B cell (primary cell): ENCODE data around the gene SLC3A2. TPM values are rescaled to one million over a fixed set of nuclear protein-coding genes. Genes with fewer than 3 reads are reported as not detected.

Experiments used
- ATAC-seq: fragments of 200-7000 bp; cut with Tn5 transposase; one replicate; pipeline ENCODE4 v1.10.0; 2021; ENCODE audit warnings: low read depth, mild to moderate bottlenecking, moderate number of reproducible peaks, moderate library complexity
- CTCF ChIA-PET: fragments of 350-600 bp; sonication (Branson Sonifier 250); formaldehyde crosslinking; loops from one replicate; lab custom pipeline; 2021; ENCODE audit warnings: antibody characterized with exemption, inconsistent platforms; lab: Charles Lee
- POLR2A ChIA-PET: fragments of 350-600 bp; sonication (Branson Sonifier 250); formaldehyde crosslinking; loops from one replicate; lab custom pipeline; 2021; ENCODE audit warnings: antibody characterized with exemption; lab: Charles Lee
- DNase-seq: peaks from one replicate; pipeline ENCODE4 v3.0.0; 2013
- H2AFZ ChIP-seq: 2 replicates; pipeline ENCODE4 v1.6.1; 2012; ENCODE audit warnings: mild to moderate bottlenecking, low read depth, low read length; ENCODE audit not compliant: insufficient read depth, poor library complexity, severe bottlenecking
- H3K27ac ChIP-seq, 2 donors: 1 replicate in 1 of 2; 2 replicates in 1 of 2; pipeline ENCODE4 v1.5.1; 2012 to 2013; ENCODE audit warnings: low read length in 2 of 2, mild to moderate bottlenecking in 2 of 2, moderate library complexity in 1 of 2
- H3K27me3 ChIP-seq, 4 experiments: fragments of 200-600 bp in 1 of 4; sonication (generic) in 1 of 4; replicated peaks in 1 of 4; 1 replicate in 2 of 4; 2 replicates in 2 of 4; pipeline versions ENCODE4 v1.6.1 to v1.7.0; 2013 to 2016; ENCODE audit warnings: low read length in 3 of 4, mild to moderate bottlenecking in 2 of 4, mixed read lengths in 1 of 4, moderate library complexity in 1 of 4; ENCODE audit not compliant: insufficient read depth in 4 of 4, control insufficient read depth in 3 of 4; ENCODE audit errors: control extremely low read depth in 1 of 4
- H3K36me3 ChIP-seq, 2 experiments: replicated peaks in 1 of 2; 1 replicate in 1 of 2; 2 replicates in 1 of 2; pipeline versions ENCODE4 v1.6.1 to v1.7.1; 2013; ENCODE audit warnings: low read length in 1 of 2; ENCODE audit not compliant: insufficient read depth in 2 of 2, control insufficient read depth in 1 of 2; ENCODE audit errors: control extremely low read depth in 1 of 2, extremely low read depth in 1 of 2
- H3K4me1 ChIP-seq, 2 donors: fragments of 200-600 bp in 1 of 2; sonication (generic) in 1 of 2; 1 replicate in 1 of 2; 2 replicates in 1 of 2; pipeline versions ENCODE4 v1.5.1 to v1.6.1; 2013 to 2017; ENCODE audit warnings: low read length in 2 of 2; ENCODE audit not compliant: control insufficient read depth in 2 of 2, insufficient read depth in 2 of 2
- H3K4me2 ChIP-seq: replicated peaks from 2 replicates; pipeline ENCODE3; 2012; ENCODE audit warnings: mild to moderate bottlenecking, low read depth, low read length; ENCODE audit not compliant: poor library complexity, severe bottlenecking
- H3K4me3 ChIP-seq, 5 experiments: fragments of 200-600 bp in 1 of 5; sonication (generic) in 1 of 5; 1 replicate in 3 of 5; 2 replicates in 2 of 5; pipeline versions ENCODE4 v1.5.1 to v1.7.0; 2011 to 2016; ENCODE audit warnings: low read length in 4 of 5, mild to moderate bottlenecking in 4 of 5, low read depth in 2 of 5, control low read depth in 1 of 5, moderate library complexity in 1 of 5; ENCODE audit not compliant: insufficient read depth in 1 of 5; ENCODE audit errors: control extremely low read depth in 1 of 5, extremely low read depth in 1 of 5
- H3K79me2 ChIP-seq: fragments of 200-600 bp; sonication (generic); one replicate; pipeline ENCODE4 v1.6.0; 2016; ENCODE audit warnings: low read length; ENCODE audit not compliant: control insufficient read depth, insufficient read depth
- H3K9ac ChIP-seq: fragments of 200-600 bp; sonication (generic); 2 replicates; pipeline ENCODE4 v1.6.1; 2017; ENCODE audit warnings: mild to moderate bottlenecking, low read length, moderate library complexity
- H3K9me3 ChIP-seq, 3 donors: one replicate each; pipeline versions ENCODE4 v1.6.1 to v1.7.1; 2013; ENCODE audit warnings: low read length in 2 of 3; ENCODE audit not compliant: control insufficient read depth in 2 of 3, insufficient read depth in 1 of 3; ENCODE audit errors: control extremely low read depth in 1 of 3
- H4K20me1 ChIP-seq: 2 replicates; pipeline ENCODE4 v1.6.0; 2012; ENCODE audit warnings: mild to moderate bottlenecking, low read length; ENCODE audit not compliant: insufficient read depth, control insufficient read depth, poor library complexity, severe bottlenecking
- H3K27ac Mint-ChIP-seq: one replicate; pipeline ENCODE4 v1.8.0; 2021; ENCODE audit warnings: mixed read lengths
- H3K27me3 Mint-ChIP-seq: one replicate; pipeline ENCODE4 v1.8.0; 2021; ENCODE audit warnings: mixed read lengths
- H3K4me1 Mint-ChIP-seq: one replicate; pipeline ENCODE4 v1.8.0; 2021; ENCODE audit warnings: mixed read lengths
- H3K4me3 Mint-ChIP-seq: one replicate; pipeline ENCODE4 v1.8.0; 2021; ENCODE audit warnings: mixed read lengths
- H3K9me3 Mint-ChIP-seq: one replicate; pipeline ENCODE4 v1.8.0; 2022; ENCODE audit warnings: mixed read lengths; ENCODE audit not compliant: insufficient read depth
- EZH2 ChIP-seq: IDR thresholded peaks from 2 replicates; pipeline ENCODE4 v1.6.1; 2012; ENCODE audit warnings: borderline replicate concordance, low read depth, mild to moderate bottlenecking, moderate library complexity, low read length; ENCODE audit not compliant: insufficient read depth, poor library complexity, severe bottlenecking
- WGBS: methylation state at CpG from one replicate; pipeline ENCODE4 v1.1.5; 2013; ENCODE audit warnings: missing lambda C conversion rate; ENCODE audit not compliant: insufficient coverage; 5-methylcytosine and 5-hydroxymethylcytosine counted together
- intact Hi-C: fragments of 100-400 bp; cut with micrococcal nuclease; formaldehyde crosslinking; loops from one replicate; pipeline ENCODE4 v1.10.0; 2022
- polyA plus RNA-seq: library from polyadenylated mRNA; depleted of rRNA; stranded (reverse); fragments of >200 nt; gene quantifications from 2 replicates; pipeline ENCODE4 v1.2.3, GENCODE V29; 2012
- total RNA-seq, 2 donors: library from RNA; stranded (reverse); fragments of 120-200 nt in 1 of 2; gene quantifications; 1 replicate in 1 of 2; 2 replicates in 1 of 2; pipeline versions ENCODE4 v1.2.3 to v1.2.4, GENCODE V29; 2013 to 2022
- TF ChIP-seq, protein P1 (sequence below): fragments of 200-600 bp; IDR thresholded peaks from one replicate; pipeline ENCODE4 v1.8.0; 2022; ENCODE audit warnings: antibody characterized with exemption, mild to moderate bottlenecking

Gene SLC3A2
- total and polyA plus RNA-seq, 2 donors (not counting 1 experiment from before 2014, with no cell fraction given): 92.0 to 148 TPM

GRCh38 chr11:62898027-62898426 lies 17.3 kb downstream of the SLC3A2 start:
- POLR2A ChIA-PET: no interaction called here
- intact Hi-C loops: no loop called here
- H3K9me3 Mint-ChIP-seq: no peaks in the 10 kb centered on the region

GRCh38 chr11:62902932-62903331 lies 22.2 kb downstream of the SLC3A2 start:
- TF ChIP-seq, protein P1, sequence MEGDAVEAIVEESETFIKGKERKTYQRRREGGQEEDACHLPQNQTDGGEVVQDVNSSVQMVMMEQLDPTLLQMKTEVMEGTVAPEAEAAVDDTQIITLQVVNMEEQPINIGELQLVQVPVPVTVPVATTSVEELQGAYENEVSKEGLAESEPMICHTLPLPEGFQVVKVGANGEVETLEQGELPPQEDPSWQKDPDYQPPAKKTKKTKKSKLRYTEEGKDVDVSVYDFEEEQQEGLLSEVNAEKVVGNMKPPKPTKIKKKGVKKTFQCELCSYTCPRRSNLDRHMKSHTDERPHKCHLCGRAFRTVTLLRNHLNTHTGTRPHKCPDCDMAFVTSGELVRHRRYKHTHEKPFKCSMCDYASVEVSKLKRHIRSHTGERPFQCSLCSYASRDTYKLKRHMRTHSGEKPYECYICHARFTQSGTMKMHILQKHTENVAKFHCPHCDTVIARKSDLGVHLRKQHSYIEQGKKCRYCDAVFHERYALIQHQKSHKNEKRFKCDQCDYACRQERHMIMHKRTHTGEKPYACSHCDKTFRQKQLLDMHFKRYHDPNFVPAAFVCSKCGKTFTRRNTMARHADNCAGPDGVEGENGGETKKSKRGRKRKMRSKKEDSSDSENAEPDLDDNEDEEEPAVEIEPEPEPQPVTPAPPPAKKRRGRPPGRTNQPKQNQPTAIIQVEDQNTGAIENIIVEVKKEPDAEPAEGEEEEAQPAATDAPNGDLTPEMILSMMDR: no peak
- no peak for TF ChIP-seq EZH2
- H3K4me1 ChIP-seq: no peaks in the 10 kb centered on the region

More at GRCh38 chr11:62898027-62898426, 17.3 kb downstream of the SLC3A2 start:
- Histone ChIP-seq H3K9ac (no peak overlapping the region), H3K27me3 (peaks cover 0 to 11% (median 4%) of the 10 kb centered on the region in 4 experiments), H3K9me3 (no peaks in the 10 kb centered on the region), H4K20me1 (no peaks in the 10 kb centered on the region), H3K79me2 (no peaks in the 10 kb centered on the region), H2AFZ (no peak overlapping the region), H3K36me3 (no peaks in the 10 kb centered on the region), H3K4me3 (no peak overlapping the region), H3K4me1 (no peaks in the 10 kb centered on the region), H3K4me2 (no peak overlapping the region), H3K27ac (no peak overlapping the region)
- TF ChIP-seq, protein P1: no peak
- TF ChIP-seq EZH2: no peak
- no peak overlapping the region for H3K27ac Mint-ChIP-seq
- ATAC-seq (no peak), DNase-seq (no peak)
- H3K4me3 Mint-ChIP-seq: no peak overlapping the region
- CTCF ChIA-PET: interaction anchor here (1.5 to 4.8 kb wide), 2 partner anchors 8 to 9 kb away, joined by 3 to 29 read pairs; no protein-coding TSS in a partner anchor
- peaks cover 28% of the 10 kb centered on the region for H3K27me3 Mint-ChIP-seq
- H3K4me1 Mint-ChIP-seq: no peaks in the 10 kb centered on the region

More at GRCh38 chr11:62902932-62903331, 22.2 kb downstream of the SLC3A2 start:
- no peak overlapping the region for H3K9ac ChIP-seq
- no peaks in the 10 kb centered on the region for H3K9me3 Mint-ChIP-seq
- H3K4me1 Mint-ChIP-seq: peaks cover 2% of the 10 kb centered on the region
- POLR2A ChIA-PET: no interaction called here
- no peaks in the 10 kb centered on the region for H4K20me1 ChIP-seq
- intact Hi-C loops: no loop called here
- ATAC-seq (no peak), DNase-seq (no peak)
- CTCF ChIA-PET: interaction anchor here (0.7 to 9.9 kb wide), 3 partner anchors 10 to 124 kb away, joined by 3 to 308 read pairs (median 4); no protein-coding TSS in a partner anchor
- 63% methylated on average over 1 of the region's 1 CpG for WGBS
- H3K27ac Mint-ChIP-seq: no peak overlapping the region
- no peaks in the 10 kb centered on the region for H3K79me2 ChIP-seq
- H2AFZ ChIP-seq: no peak overlapping the region
- H3K4me2 ChIP-seq: no peak overlapping the region
- H3K36me3 ChIP-seq: no peaks in the 10 kb centered on the region
- peaks cover 35% of the 10 kb centered on the region for H3K27me3 Mint-ChIP-seq
- peaks cover 0 to 20% (median 3%) of the 10 kb centered on the region in 4 experiments for H3K27me3 ChIP-seq
- H3K9me3 ChIP-seq: no peaks in the 10 kb centered on the region
- no peak overlapping the region for H3K4me3 ChIP-seq
- H3K27ac ChIP-seq: no peak overlapping the region
- no peak overlapping the region for H3K4me3 Mint-ChIP-seq
